Measurements from ENCODE around the gene FKBP1A.
"Not testable (repeated sequence)": the region's sequence is repeated elsewhere in the genome, so short reads cannot be mapped to it uniquely, and the experiment has no call there.

The FKBP1A gene

GRCh38 chr20:1415667-1416468 is 23.0 kb upstream of the FKBP1A start:
- no peak for DNase-seq

GRCh38 chr20:1414982-1415381 is 22.1 kb upstream of the FKBP1A start:
- no peak for DNase-seq

- no peak for DNase-seq
These were observed 12.9 kb upstream of the FKBP1A start for GRCh38 chr20:1405801-1406200.

- no peak for DNase-seq
These were observed 10.8 kb upstream of the FKBP1A start for GRCh38 chr20:1403624-1404023.

GRCh38 chr20:1402149-1402548 is 9.3 kb upstream of the FKBP1A start:
- peak; percentile 11 for DNase-seq

GRCh38 chr20:1401451-1401907 is 8.6 kb upstream of the FKBP1A start:
- DNase-seq = no peak

- DNase-seq = not testable (repeated sequence)
These were observed 7.0 kb upstream of the FKBP1A start for GRCh38 chr20:1399678-1400366.

GRCh38 chr20:1398185-1398584 is 5.3 kb upstream of the FKBP1A start:
- DNase-seq = not testable (repeated sequence)

- DNase-seq = no peak
These were observed 4.9 kb upstream of the FKBP1A start for GRCh38 chr20:1397710-1398109.

GRCh38 chr20:1396702-1397101 is 3.8 kb upstream of the FKBP1A start:
- DNase-seq = no peak

GRCh38 chr20:1396264-1396663 is 3.4 kb upstream of the FKBP1A start:
- DNase-seq = no peak

GRCh38 chr20:1394686-1395085 is 1.8 kb upstream of the FKBP1A start:
- DNase-seq = no peak

GRCh38 chr20:1393507-1393882 is 641 bp upstream of the FKBP1A start:
- DNase-seq = no peak

- DNase-seq = no peak
These were observed 486 bp downstream of the FKBP1A start for GRCh38 chr20:1392443-1392692.

GRCh38 chr20:1391640-1392442 is 1.0 kb downstream of the FKBP1A start:
- DNase-seq = peak; percentile 46

GRCh38 chr20:1390581-1391403 is 2.1 kb downstream of the FKBP1A start:
- DNase-seq = peak; percentile 21

GRCh38 chr20:1389703-1390580 is 2.9 kb downstream of the FKBP1A start:
- DNase-seq = peak; percentile 12

- DNase-seq = peak; percentile 42
These were observed 3.9 kb downstream of the FKBP1A start for GRCh38 chr20:1388741-1389483.

GRCh38 chr20:1388253-1388652 is 4.6 kb downstream of the FKBP1A start:
- DNase-seq = no peak

- no peak for DNase-seq
These were observed 6.5 kb downstream of the FKBP1A start for GRCh38 chr20:1386323-1386722.

All from CD4-positive, alpha-beta T cell treated with Interleukin-17A for 4 hours (primary cell).